K562 (cell line): ENCODE measurements around the gene MAP2K6.

Experiments
- EZH2 ChIP-seq: IDR thresholded peaks from 2 replicates; pipeline ENCODE4 v1.6.1; 2012; ENCODE audit warnings: low read depth, mild to moderate bottlenecking, inconsistent platforms, low read length, borderline replicate concordance
- IRF9 ChIP-seq: fragments of 450-650 bp; IDR thresholded peaks from 2 replicates; pipeline ENCODE4 v1.6.1; 2016; ENCODE audit warnings: missing biosample characterization, missing genetic modification characterization
- JUND ChIP-seq, 2 experiments: IDR thresholded peaks; 2 replicates in 1 of 2; 3 replicates in 1 of 2; pipeline ENCODE4 v1.6.1; 2011; ENCODE audit warnings: borderline replicate concordance in 2 of 2, low read depth in 2 of 2, low read length in 2 of 2, improper control_type of control experiment in 1 of 2, missing biosample characterization in 1 of 2, missing genetic modification characterization in 1 of 2, missing genetic modification reagents in 1 of 2
- SP1 ChIP-seq: sonication (generic); formaldehyde crosslinking; IDR thresholded peaks from 2 replicates; pipeline ENCODE4 v1.8.1; 2022; ENCODE audit warnings: mild to moderate bottlenecking, missing genetic modification reagents
- ZNF197 ChIP-seq: fragments of 200-800 bp; sonication (Bioruptor generic); IDR thresholded peaks from 2 replicates; pipeline ENCODE4 v1.6.1; 2016; ENCODE audit warnings: low read depth, missing genetic modification characterization, missing compliant biosample characterization
- ZNF384 ChIP-seq: IDR thresholded peaks from 2 replicates; pipeline ENCODE4 v1.6.1; 2012; ENCODE audit warnings: low read depth, low read length, improper control_type of control experiment
- TF ChIP-seq, protein P1 (sequence below), 2 experiments: fragments of 450-650 bp in 1 of 2; sonication (generic) in 1 of 2; formaldehyde crosslinking in 1 of 2; IDR thresholded peaks in 1 of 2; conservative IDR thresholded peaks in 1 of 2; 2 replicates each; pipeline versions ENCODE4 v1.6.1 to v1.8.1; 2016 to 2023; ENCODE audit warnings: mild to moderate bottlenecking in 2 of 2, moderate library complexity in 2 of 2, inconsistent platforms in 1 of 2, missing genetic modification reagents in 1 of 2
- TF ChIP-seq, protein P2 (sequence below), 3 experiments: IDR thresholded peaks in 2 of 3; conservative IDR thresholded peaks in 1 of 3; 2 replicates each; pipeline ENCODE4 v1.5.1; 2011 to 2012; ENCODE audit warnings: low read length in 3 of 3, mild to moderate bottlenecking in 3 of 3, control low read depth in 2 of 3, improper control_type of control experiment in 1 of 3, inconsistent platforms in 1 of 3, low read depth in 1 of 3, mixed read lengths in 1 of 3, moderate library complexity in 1 of 3; ENCODE audit not compliant: insufficient read depth in 2 of 3

GRCh38 chr17:69390795-69391501 lies 23.5 kb upstream of the MAP2K6 start:
- no peak for TF ChIP-seq IRF9
- TF ChIP-seq ZNF197 (CRISPR knock-in tag) = no peak
- no peak for TF ChIP-seq ZNF384
- TF ChIP-seq, protein P1, sequence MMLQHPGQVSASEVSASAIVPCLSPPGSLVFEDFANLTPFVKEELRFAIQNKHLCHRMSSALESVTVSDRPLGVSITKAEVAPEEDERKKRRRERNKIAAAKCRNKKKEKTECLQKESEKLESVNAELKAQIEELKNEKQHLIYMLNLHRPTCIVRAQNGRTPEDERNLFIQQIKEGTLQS (IDR thresholded peaks at IDR 0.05) = no peak
- TF ChIP-seq, protein P1 (CRISPR knock-in tag; conservative IDR thresholded peaks at IDR 0.05) = no peak
- no peak for TF ChIP-seq JUND (IDR thresholded peaks at IDR 0.05; ENCODE audit: borderline replicate concordance, low read depth, low read length)
- TF ChIP-seq JUND (tag; IDR thresholded peaks at IDR 0.05; ENCODE audit: borderline replicate concordance, low read depth, low read length) = no peak
- TF ChIP-seq SP1 = no peak
- TF ChIP-seq, protein P2, sequence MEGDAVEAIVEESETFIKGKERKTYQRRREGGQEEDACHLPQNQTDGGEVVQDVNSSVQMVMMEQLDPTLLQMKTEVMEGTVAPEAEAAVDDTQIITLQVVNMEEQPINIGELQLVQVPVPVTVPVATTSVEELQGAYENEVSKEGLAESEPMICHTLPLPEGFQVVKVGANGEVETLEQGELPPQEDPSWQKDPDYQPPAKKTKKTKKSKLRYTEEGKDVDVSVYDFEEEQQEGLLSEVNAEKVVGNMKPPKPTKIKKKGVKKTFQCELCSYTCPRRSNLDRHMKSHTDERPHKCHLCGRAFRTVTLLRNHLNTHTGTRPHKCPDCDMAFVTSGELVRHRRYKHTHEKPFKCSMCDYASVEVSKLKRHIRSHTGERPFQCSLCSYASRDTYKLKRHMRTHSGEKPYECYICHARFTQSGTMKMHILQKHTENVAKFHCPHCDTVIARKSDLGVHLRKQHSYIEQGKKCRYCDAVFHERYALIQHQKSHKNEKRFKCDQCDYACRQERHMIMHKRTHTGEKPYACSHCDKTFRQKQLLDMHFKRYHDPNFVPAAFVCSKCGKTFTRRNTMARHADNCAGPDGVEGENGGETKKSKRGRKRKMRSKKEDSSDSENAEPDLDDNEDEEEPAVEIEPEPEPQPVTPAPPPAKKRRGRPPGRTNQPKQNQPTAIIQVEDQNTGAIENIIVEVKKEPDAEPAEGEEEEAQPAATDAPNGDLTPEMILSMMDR (IDR thresholded peaks at IDR 0.05 in 2 of 3, conservative IDR thresholded peaks at IDR 0.05 in 1 of 3; ENCODE audit: insufficient read depth in 2 of 3, low read depth in 1 of 3, low read length in 3 of 3) = no peak
- TF ChIP-seq EZH2 = no peak
